Natural killer cell (primary cell): ENCODE data around the gene UTRN. TPM values are rescaled to one million over a fixed set of nuclear protein-coding genes. Genes with fewer than 3 reads are reported as not detected.

Experiments
- ATAC-seq, 3 donors: fragments of 150-1000 bp in 2 of 3; fragments of 200-7000 bp in 1 of 3; cut with Tn5 transposase; 1 replicate in 1 of 3; 2 replicates in 2 of 3; pipeline ENCODE4 v1.10.0; 2021; ENCODE audit warnings: mild to moderate bottlenecking in 2 of 3, moderate library complexity in 2 of 3
- DNase-seq, 2 donors: peaks; one replicate each; pipeline versions ENCODE4 v3.0.0 to v3.0.0-alpha.2; 2013 to 2021; ENCODE audit warnings: mixed read lengths in 1 of 2
- H3K27ac ChIP-seq: one replicate; pipeline ENCODE4 v1.5.1; 2013; ENCODE audit warnings: mild to moderate bottlenecking, low read length
- H3K27me3 ChIP-seq: one replicate; pipeline ENCODE4 v1.6.1; 2013; ENCODE audit warnings: low read length; ENCODE audit not compliant: control insufficient read depth, insufficient read depth
- H3K36me3 ChIP-seq: one replicate; pipeline ENCODE4 v1.6.1; 2013; ENCODE audit warnings: low read length; ENCODE audit not compliant: control insufficient read depth, insufficient read depth
- H3K4me1 ChIP-seq: one replicate; pipeline ENCODE4 v1.6.1; 2013; ENCODE audit warnings: low read length; ENCODE audit not compliant: control insufficient read depth, insufficient read depth
- H3K4me3 ChIP-seq: one replicate; pipeline ENCODE4 v1.5.1; 2013; ENCODE audit warnings: low read length
- H3K9me3 ChIP-seq: one replicate; pipeline ENCODE4 v1.6.1; 2013; ENCODE audit warnings: low read length; ENCODE audit not compliant: control insufficient read depth, insufficient read depth
- H3K27ac Mint-ChIP-seq, 2 donors: one replicate each; pipeline ENCODE4 v1.8.0; 2022; ENCODE audit warnings: mild to moderate bottlenecking in 2 of 2, mixed read lengths in 2 of 2, moderate library complexity in 1 of 2
- H3K27me3 Mint-ChIP-seq, 2 donors: one replicate each; pipeline ENCODE4 v1.8.0; 2022; ENCODE audit warnings: low read depth in 2 of 2, mixed read lengths in 2 of 2
- H3K36me3 Mint-ChIP-seq: one replicate; pipeline ENCODE4 v1.8.0; 2022; ENCODE audit warnings: mixed read lengths
- H3K4me1 Mint-ChIP-seq, 2 donors: one replicate each; pipeline ENCODE4 v1.8.0; 2022; ENCODE audit warnings: mixed read lengths in 2 of 2
- H3K4me3 Mint-ChIP-seq: one replicate; pipeline ENCODE4 v1.8.0; 2022; ENCODE audit warnings: mild to moderate bottlenecking, moderate library complexity, mixed read lengths
- H3K9me3 Mint-ChIP-seq, 2 donors: one replicate each; pipeline ENCODE4 v1.8.0; 2022; ENCODE audit warnings: mixed read lengths in 2 of 2
- CTCF ChIP-seq: fragments of 200-600 bp; IDR thresholded peaks from one replicate; pipeline ENCODE4 v1.8.0; 2022; ENCODE audit warnings: antibody characterized with exemption
- WGBS: methylation state at CpG from one replicate; pipeline ENCODE4 v1.1.7; 2013; ENCODE audit warnings: missing lambda C conversion rate; ENCODE audit not compliant: insufficient coverage; 5-methylcytosine and 5-hydroxymethylcytosine counted together
- intact Hi-C: fragments of 100-400 bp; cut with micrococcal nuclease; formaldehyde crosslinking; loops from one replicate; pipeline ENCODE4 v1.14.2; 2022
- total RNA-seq, 4 donors: library from RNA; stranded (reverse); fragments of 120-200 nt in 1 of 4; gene quantifications; one replicate each; pipeline versions ENCODE4 v1.2.3 to v1.2.4, GENCODE V29; 2013 to 2022

UTRN gene
- total RNA-seq, 3 donors from 2014 or later (not counting 1 experiment from before 2014, with no cell fraction given) = 584 to 715 (median 591) TPM

- peaks cover 10% of the 10 kb centered on the region for H3K36me3 Mint-ChIP-seq
- H3K27me3 ChIP-seq = no peaks in the 10 kb centered on the region
- H3K27ac ChIP-seq = no peak overlapping the region
- no peak for TF ChIP-seq CTCF
- no peak overlapping the region for H3K4me3 Mint-ChIP-seq
- H3K4me3 ChIP-seq = no peak overlapping the region
- peaks cover 11% of the 10 kb centered on the region for H3K36me3 ChIP-seq
- 95% methylated on average over 4 of the region's 5 CpGs for WGBS
- ATAC-seq (no peak), DNase-seq (no peak)
- peaks cover 20% of the 10 kb centered on the region for H3K4me1 ChIP-seq
- intact Hi-C loops = no loop called here
- H3K4me1 Mint-ChIP-seq = peaks cover 44 to 53% of the 10 kb centered on the region in 2 donors
- H3K9me3 Mint-ChIP-seq = no peaks in the 10 kb centered on the region
- no peaks in the 10 kb centered on the region for H3K27me3 Mint-ChIP-seq
- H3K27ac Mint-ChIP-seq = no peak overlapping the region
- H3K9me3 ChIP-seq = no peaks in the 10 kb centered on the region
Measured at GRCh38 chr6:144314003-144314485, 28.9 kb downstream of the UTRN start.

- Mint-ChIP-seq H3K27me3 (no peaks in the 10 kb centered on the region), H3K36me3 (peaks cover 4% of the 10 kb centered on the region), H3K27ac (no peak overlapping the region), H3K4me1 (peaks cover 39 to 47% of the 10 kb centered on the region in 2 donors), H3K4me3 (no peak overlapping the region), H3K9me3 (no peaks in the 10 kb centered on the region)
- no peak for DNase-seq
- intact Hi-C loops = no loop called here
- Histone ChIP-seq H3K4me3 (no peak overlapping the region), H3K27me3 (no peaks in the 10 kb centered on the region), H3K9me3 (no peaks in the 10 kb centered on the region), H3K36me3 (peaks cover 7% of the 10 kb centered on the region), H3K4me1 (peaks cover 20% of the 10 kb centered on the region), H3K27ac (no peak overlapping the region)
- no peak for TF ChIP-seq CTCF
- no peak for ATAC-seq
- WGBS = 67% methylated on average over 1 of the region's 1 CpG
Measured at GRCh38 chr6:144314562-144314961, 29.4 kb downstream of the UTRN start.

GRCh38 chr6:144315226-144315980 lies 30.3 kb downstream of the UTRN start:
- peak overlapping the region; percentile 80 to 84 for H3K27ac Mint-ChIP-seq
- intact Hi-C loops = no loop called here
- 85% methylated on average over 16 of the region's 16 CpGs for WGBS

More at GRCh38 chr6:144315226-144315980, 30.3 kb downstream of the UTRN start:
- ATAC-seq (no peak), DNase-seq (no peak)
- Mint-ChIP-seq H3K27me3 (no peaks in the 10 kb centered on the region), H3K4me1 (peaks cover 34 to 46% of the 10 kb centered on the region in 2 donors), H3K36me3 (no peaks in the 10 kb centered on the region), H3K9me3 (no peaks in the 10 kb centered on the region), H3K4me3 (no peak overlapping the region)
- TF ChIP-seq CTCF = no peak
- Histone ChIP-seq H3K27ac (peak overlapping the region; percentile 20), H3K4me3 (no peak overlapping the region), H3K9me3 (no peaks in the 10 kb centered on the region), H3K4me1 (peaks cover 20% of the 10 kb centered on the region), H3K27me3 (no peaks in the 10 kb centered on the region), H3K36me3 (peaks cover 2% of the 10 kb centered on the region)
